ENCODE data around the gene LYPD6B.

LYPD6B gene

GRCh38 chr2:149178612-149179011 lies 140.1 kb downstream of the LYPD6B start:
- Mint-ChIP-seq H3K9me3 (no peaks in the 10 kb centered on the region), H3K4me3 (no peak overlapping the region)
- TF ChIP-seq CTCF (IDR thresholded peaks at IDR 0.05; ENCODE audit: unreplicated experiment in 3 of 3): no peak

GRCh38 chr2:149180226-149180875 lies 141.9 kb downstream of the LYPD6B start:
- H3K4me1 Mint-ChIP-seq: peaks cover 22% of the 10 kb centered on the region
- TF ChIP-seq CTCF (IDR thresholded peaks at IDR 0.05; ENCODE audit: unreplicated experiment in 3 of 3): no peak
- no peaks in the 10 kb centered on the region for H3K36me3 Mint-ChIP-seq (ENCODE audit: low read depth)
- peaks cover 4% of the 10 kb centered on the region for H3K27me3 Mint-ChIP-seq (ENCODE audit: low read depth)
- H3K4me3 Mint-ChIP-seq: no peak overlapping the region
- peak overlapping the region; percentile 59 to 80 (median 76) for H3K27ac Mint-ChIP-seq
- H3K9me3 Mint-ChIP-seq: no peaks in the 10 kb centered on the region

More at GRCh38 chr2:149178612-149179011, 140.1 kb downstream of the LYPD6B start:
- no peaks in the 10 kb centered on the region for H3K36me3 Mint-ChIP-seq (ENCODE audit: low read depth)
- H3K4me1 Mint-ChIP-seq: peaks cover 17% of the 10 kb centered on the region
- H3K27me3 Mint-ChIP-seq (ENCODE audit: low read depth): peaks cover 4% of the 10 kb centered on the region
- no peak overlapping the region for H3K27ac Mint-ChIP-seq

GRCh38 chr2:149183187-149183586 lies 144.7 kb downstream of the LYPD6B start:
- no peak overlapping the region for H3K4me3 Mint-ChIP-seq
- no peak for TF ChIP-seq CTCF (IDR thresholded peaks at IDR 0.05; ENCODE audit: unreplicated experiment in 3 of 3)
- no peaks in the 10 kb centered on the region for H3K9me3 Mint-ChIP-seq
- H3K27me3 Mint-ChIP-seq (ENCODE audit: low read depth): peaks cover 11% of the 10 kb centered on the region
- H3K4me1 Mint-ChIP-seq: peaks cover 22% of the 10 kb centered on the region
- H3K36me3 Mint-ChIP-seq (ENCODE audit: low read depth): no peaks in the 10 kb centered on the region
- H3K27ac Mint-ChIP-seq: no peak overlapping the region

- Mint-ChIP-seq H3K4me1 (peaks cover 16% of the 10 kb centered on the region), H3K27me3 (ENCODE audit: low read depth) (peaks cover 7% of the 10 kb centered on the region), H3K9me3 (no peaks in the 10 kb centered on the region), H3K27ac (no peak overlapping the region), H3K4me3 (no peak overlapping the region), H3K36me3 (ENCODE audit: low read depth) (no peaks in the 10 kb centered on the region)
- no peak for TF ChIP-seq CTCF (IDR thresholded peaks at IDR 0.05; ENCODE audit: unreplicated experiment in 3 of 3)
These were observed 146.5 kb downstream of the LYPD6B start for GRCh38 chr2:149184991-149185390.

- H3K27ac Mint-ChIP-seq: no peak overlapping the region
- peaks cover 10% of the 10 kb centered on the region for H3K4me1 Mint-ChIP-seq
- no peaks in the 10 kb centered on the region for H3K9me3 Mint-ChIP-seq
- TF ChIP-seq CTCF (IDR thresholded peaks at IDR 0.05; ENCODE audit: unreplicated experiment in 3 of 3): no peak
- H3K4me3 Mint-ChIP-seq: no peak overlapping the region
- peaks cover 7% of the 10 kb centered on the region for H3K27me3 Mint-ChIP-seq (ENCODE audit: low read depth)
- no peaks in the 10 kb centered on the region for H3K36me3 Mint-ChIP-seq (ENCODE audit: low read depth)
These were observed 147.5 kb downstream of the LYPD6B start for GRCh38 chr2:149185942-149186490.

- Mint-ChIP-seq H3K4me3 (no peak overlapping the region), H3K27ac (no peak overlapping the region), H3K9me3 (no peaks in the 10 kb centered on the region), H3K4me1 (peaks cover 4% of the 10 kb centered on the region), H3K27me3 (ENCODE audit: low read depth) (peaks cover 7% of the 10 kb centered on the region), H3K36me3 (ENCODE audit: low read depth) (no peaks in the 10 kb centered on the region)
- TF ChIP-seq CTCF (IDR thresholded peaks at IDR 0.05; ENCODE audit: unreplicated experiment in 3 of 3): no peak
These were observed 148.6 kb downstream of the LYPD6B start for GRCh38 chr2:149187057-149187456.
